NB4 (cell line): ENCODE data around the gene DLG5.

ENCODE experiments used
- DNase-seq: peaks from one replicate; pipeline ENCODE4 v3.0.0; 2010; ENCODE audit warnings: low read depth
- H3K4me3 ChIP-seq: one replicate; pipeline ENCODE4 v1.5.1; 2011; ENCODE audit warnings: mild to moderate bottlenecking, low read depth, low read length, moderate library complexity
- MYC ChIP-seq: IDR thresholded peaks from 2 replicates; pipeline ENCODE4 v1.6.1; 2011; ENCODE audit warnings: low read depth, low read length
- POLR2A ChIP-seq: IDR thresholded peaks from 2 replicates; pipeline ENCODE4 v1.6.1; 2011; ENCODE audit warnings: mild to moderate bottlenecking; ENCODE audit not compliant: insufficient read length; ENCODE audit errors: extremely low read depth
- TF ChIP-seq, protein P1 (sequence below): IDR thresholded peaks from one replicate; pipeline ENCODE4 v1.5.1; 2012; ENCODE audit warnings: low read depth, low read length
- TF ChIP-seq, protein P2 (sequence below): IDR thresholded peaks from 2 replicates; pipeline ENCODE4 v1.6.1; 2011; ENCODE audit warnings: low read depth, low read length

DLG5 gene

DNA sequence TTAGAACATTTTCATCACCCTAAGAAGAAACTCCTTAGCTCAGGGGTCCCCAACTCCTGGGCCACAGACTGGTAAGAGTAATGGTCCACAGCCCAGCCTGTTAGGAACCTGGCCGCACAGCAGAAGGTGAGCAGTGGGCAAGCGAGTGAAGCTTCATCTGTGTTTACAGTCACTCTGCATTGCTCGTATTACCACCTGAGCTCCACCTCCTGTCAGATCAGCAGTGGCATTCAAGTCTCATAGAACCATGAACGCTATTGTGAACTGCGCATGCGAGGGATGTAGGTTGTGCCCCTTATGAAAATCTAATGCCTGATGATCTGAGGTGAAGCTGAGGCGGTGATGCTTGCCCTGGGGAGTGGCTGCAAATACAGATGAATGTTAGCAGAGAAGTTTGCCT, 37.3 kb upstream of the DLG5 start:
- no peak overlapping the region for H3K4me3 ChIP-seq
- no peak for DNase-seq
- TF ChIP-seq POLR2A (no peak), MYC (no peak)
- TF ChIP-seq, protein P1, sequence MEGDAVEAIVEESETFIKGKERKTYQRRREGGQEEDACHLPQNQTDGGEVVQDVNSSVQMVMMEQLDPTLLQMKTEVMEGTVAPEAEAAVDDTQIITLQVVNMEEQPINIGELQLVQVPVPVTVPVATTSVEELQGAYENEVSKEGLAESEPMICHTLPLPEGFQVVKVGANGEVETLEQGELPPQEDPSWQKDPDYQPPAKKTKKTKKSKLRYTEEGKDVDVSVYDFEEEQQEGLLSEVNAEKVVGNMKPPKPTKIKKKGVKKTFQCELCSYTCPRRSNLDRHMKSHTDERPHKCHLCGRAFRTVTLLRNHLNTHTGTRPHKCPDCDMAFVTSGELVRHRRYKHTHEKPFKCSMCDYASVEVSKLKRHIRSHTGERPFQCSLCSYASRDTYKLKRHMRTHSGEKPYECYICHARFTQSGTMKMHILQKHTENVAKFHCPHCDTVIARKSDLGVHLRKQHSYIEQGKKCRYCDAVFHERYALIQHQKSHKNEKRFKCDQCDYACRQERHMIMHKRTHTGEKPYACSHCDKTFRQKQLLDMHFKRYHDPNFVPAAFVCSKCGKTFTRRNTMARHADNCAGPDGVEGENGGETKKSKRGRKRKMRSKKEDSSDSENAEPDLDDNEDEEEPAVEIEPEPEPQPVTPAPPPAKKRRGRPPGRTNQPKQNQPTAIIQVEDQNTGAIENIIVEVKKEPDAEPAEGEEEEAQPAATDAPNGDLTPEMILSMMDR: no peak
- TF ChIP-seq, protein P2, sequence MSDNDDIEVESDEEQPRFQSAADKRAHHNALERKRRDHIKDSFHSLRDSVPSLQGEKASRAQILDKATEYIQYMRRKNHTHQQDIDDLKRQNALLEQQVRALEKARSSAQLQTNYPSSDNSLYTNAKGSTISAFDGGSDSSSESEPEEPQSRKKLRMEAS: no peak

DNA sequence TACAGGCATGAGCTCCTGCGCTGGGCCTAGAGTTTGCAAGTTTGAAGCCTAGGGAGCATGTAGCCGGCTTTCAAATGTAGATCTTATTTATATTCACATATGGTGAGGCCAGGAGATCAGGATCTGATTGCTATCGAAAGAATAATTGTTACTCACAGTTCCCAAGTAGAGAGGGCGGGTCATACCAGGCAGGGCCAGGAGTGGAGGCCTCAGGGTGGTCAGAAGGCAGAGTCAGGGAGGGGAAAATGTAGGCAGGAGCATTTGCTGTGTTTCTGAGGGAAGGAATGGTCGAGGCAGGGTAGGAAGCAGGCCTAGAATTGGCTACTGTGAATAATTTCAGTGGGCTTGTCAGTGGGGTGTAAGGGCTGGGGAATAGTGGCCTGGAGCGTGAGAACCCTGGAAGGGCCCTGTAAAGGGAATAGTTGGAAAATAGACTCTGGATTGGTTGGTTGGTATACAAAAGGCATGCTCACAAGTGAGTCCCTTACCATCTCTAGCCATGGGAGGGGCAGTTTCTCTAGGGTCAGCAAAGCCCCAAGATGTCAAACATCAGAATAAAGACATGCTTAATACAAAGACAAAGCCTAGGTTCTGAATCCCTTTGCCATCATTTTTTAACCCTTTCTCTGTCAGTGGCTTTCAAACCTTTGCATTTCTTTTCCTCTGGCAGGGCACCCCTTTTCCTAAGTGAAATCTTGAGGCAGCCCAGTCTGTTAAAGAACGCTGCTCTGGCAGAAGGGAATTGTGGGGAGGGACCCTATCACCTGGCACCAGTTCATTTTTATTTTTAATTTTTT, 36.0 kb upstream of the DLG5 start:
- TF ChIP-seq, protein P2: no peak
- TF ChIP-seq, protein P1: no peak
- no peak for TF ChIP-seq MYC
- no peak for TF ChIP-seq POLR2A
- no peak for DNase-seq
- H3K4me3 ChIP-seq: no peak overlapping the region

DNA sequence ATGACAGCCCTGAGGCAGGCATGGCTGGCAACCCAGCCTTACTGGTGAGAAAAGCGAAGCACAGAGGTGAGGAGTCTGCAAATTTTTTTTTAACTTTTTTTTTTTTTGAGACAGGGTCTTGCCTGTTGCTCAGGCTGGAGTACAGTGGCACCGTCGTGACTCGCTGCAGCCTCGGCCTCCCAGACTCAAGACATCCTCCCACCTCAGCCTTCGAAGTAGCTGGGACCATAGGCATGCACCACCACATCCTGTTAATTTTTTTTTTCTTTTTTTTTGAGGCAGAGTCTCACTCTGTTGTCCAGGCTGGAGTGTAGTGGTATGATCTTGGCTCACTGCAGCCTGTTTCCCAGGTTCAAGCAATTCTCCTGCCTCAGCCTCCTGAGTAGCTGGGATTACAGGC, 35.1 kb upstream of the DLG5 start:
- DNase-seq: no peak
- no peak overlapping the region for H3K4me3 ChIP-seq
- TF ChIP-seq MYC: no peak
- TF ChIP-seq, protein P2: no peak
- TF ChIP-seq POLR2A: no peak
- TF ChIP-seq, protein P1: no peak

DNA sequence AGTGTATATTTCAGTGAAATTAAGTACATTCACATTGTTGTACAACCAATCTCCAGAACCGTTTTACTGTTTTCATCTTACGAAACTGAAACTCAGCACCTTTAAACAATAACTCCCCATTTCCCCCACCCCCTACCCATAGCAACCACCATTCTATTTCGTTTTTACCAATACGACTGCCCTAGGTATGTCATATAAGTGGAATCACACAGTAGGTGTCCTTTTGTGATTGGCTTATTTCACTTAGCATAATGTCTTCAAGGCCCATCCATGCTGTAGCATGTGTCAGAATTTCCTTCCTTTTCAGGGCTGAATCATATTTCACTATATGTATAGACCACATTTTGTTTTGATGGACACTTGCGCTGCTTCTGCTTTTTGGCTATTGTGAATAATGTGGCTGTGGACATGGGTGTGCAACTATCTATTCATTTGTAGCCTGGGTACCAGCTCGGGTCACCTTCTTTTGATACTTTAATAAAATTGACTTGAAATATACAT, 34.3 kb upstream of the DLG5 start:
- no peak for DNase-seq
- TF ChIP-seq, protein P2: no peak
- TF ChIP-seq MYC (no peak), POLR2A (no peak)
- TF ChIP-seq, protein P1: no peak
- no peak overlapping the region for H3K4me3 ChIP-seq

DNA sequence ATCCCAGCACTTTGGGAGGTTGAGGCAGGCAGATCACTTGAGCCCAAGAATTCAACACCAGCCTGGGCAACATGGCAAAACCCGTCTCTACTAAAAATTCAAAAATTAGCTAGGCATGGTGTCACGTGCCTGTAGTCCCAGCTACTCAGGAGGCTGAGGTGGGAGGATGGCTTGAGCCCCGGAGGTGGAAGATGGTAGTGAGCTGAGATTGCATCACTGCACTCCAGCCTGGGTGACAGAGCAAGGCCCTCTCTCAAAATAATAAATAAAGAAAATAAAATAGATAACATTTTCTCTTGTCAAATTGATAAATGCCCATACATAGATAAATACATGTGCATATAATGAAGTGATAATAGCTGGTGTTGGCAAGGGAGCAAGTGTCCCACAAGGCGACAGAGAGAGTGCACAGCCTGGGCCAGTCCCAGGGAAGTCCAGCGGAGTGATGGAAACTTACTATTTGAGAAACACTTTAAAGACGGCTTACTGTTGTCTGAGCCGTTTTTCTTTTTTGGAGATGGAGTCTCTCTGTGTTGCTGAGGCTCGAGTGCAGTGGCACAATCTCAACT, 33.4 kb upstream of the DLG5 start:
- TF ChIP-seq POLR2A (no peak), MYC (no peak)
- TF ChIP-seq, protein P1: no peak
- TF ChIP-seq, protein P2: no peak
- no peak for DNase-seq
- H3K4me3 ChIP-seq: no peak overlapping the region
